ENCODE data around the gene NCR2.

The NCR2 gene

GRCh38 chr6:41315203-41315602 lies 20.2 kb upstream of the NCR2 start:
- Histone ChIP-seq H3K4me3 (ENCODE audit: low read depth, low read length) (no peak overlapping the region), H3K27me3 (ENCODE audit: insufficient read depth, low read depth, severe bottlenecking) (peaks cover 20% of the 10 kb centered on the region), H3K27ac (no peak overlapping the region), H3K9me3 (ENCODE audit: severe bottlenecking) (no peaks in the 10 kb centered on the region), H3K36me3 (no peaks in the 10 kb centered on the region)
- DNase-seq = no peak
- TF ChIP-seq CTCF (IDR thresholded peaks at IDR 0.05; ENCODE audit: low read depth, low read length) = no peak

GRCh38 chr6:41315943-41316620 lies 19.3 kb upstream of the NCR2 start:
- Histone ChIP-seq H3K36me3 (no peaks in the 10 kb centered on the region), H3K27me3 (ENCODE audit: insufficient read depth, low read depth, severe bottlenecking) (peaks cover 20% of the 10 kb centered on the region), H3K27ac (no peak overlapping the region), H3K4me3 (ENCODE audit: low read depth, low read length) (no peak overlapping the region), H3K9me3 (ENCODE audit: severe bottlenecking) (no peaks in the 10 kb centered on the region)
- DNase-seq = no peak
- no peak for TF ChIP-seq CTCF (IDR thresholded peaks at IDR 0.05; ENCODE audit: low read depth, low read length)

- DNase-seq = no peak
- TF ChIP-seq CTCF (IDR thresholded peaks at IDR 0.05; ENCODE audit: low read depth, low read length) = no peak
- Histone ChIP-seq H3K27me3 (ENCODE audit: insufficient read depth, low read depth, severe bottlenecking) (peaks cover 8% of the 10 kb centered on the region), H3K4me3 (ENCODE audit: low read depth, low read length) (no peak overlapping the region), H3K36me3 (no peaks in the 10 kb centered on the region), H3K27ac (no peak overlapping the region), H3K9me3 (ENCODE audit: severe bottlenecking) (no peaks in the 10 kb centered on the region)
Measured at GRCh38 chr6:41318261-41318653, 17.2 kb upstream of the NCR2 start.

- no peak overlapping the region for H3K27ac ChIP-seq
- TF ChIP-seq CTCF (IDR thresholded peaks at IDR 0.05; ENCODE audit: low read depth, low read length) = peak; percentile 100
Measured at GRCh38 chr6:41318654-41319565, 16.5 kb upstream of the NCR2 start.

GRCh38 chr6:41321183-41321582 lies 14.2 kb upstream of the NCR2 start:
- Histone ChIP-seq H3K36me3 (no peaks in the 10 kb centered on the region), H3K27ac (no peak overlapping the region), H3K27me3 (ENCODE audit: insufficient read depth, low read depth, severe bottlenecking) (no peaks in the 10 kb centered on the region), H3K4me3 (ENCODE audit: low read depth, low read length) (no peak overlapping the region), H3K9me3 (ENCODE audit: severe bottlenecking) (no peaks in the 10 kb centered on the region)
- no peak for DNase-seq
- TF ChIP-seq CTCF (IDR thresholded peaks at IDR 0.05; ENCODE audit: low read depth, low read length) = no peak

More at GRCh38 chr6:41318654-41319565, 16.5 kb upstream of the NCR2 start:
- DNase-seq = peak; percentile 95
- Histone ChIP-seq H3K36me3 (no peaks in the 10 kb centered on the region), H3K9me3 (ENCODE audit: severe bottlenecking) (no peaks in the 10 kb centered on the region), H3K27me3 (ENCODE audit: insufficient read depth, low read depth, severe bottlenecking) (peaks cover 4% of the 10 kb centered on the region), H3K4me3 (ENCODE audit: low read depth, low read length) (peak overlapping the region; percentile 9)
